Measurements from ENCODE around the gene TNFRSF19. TPM values are rescaled to one million over a fixed set of nuclear protein-coding genes. Genes with fewer than 3 reads are reported as not detected.
A peak's percentile ranks its signal among the peaks of the same experiment; 100 is the strongest.

The TNFRSF19 gene
- total and polyA plus RNA-seq, 2 of the 13 experiments (the other 11 are each of a cell fraction or from before 2014, with no cell fraction given): 75.3 to 77.7 TPM

DNA sequence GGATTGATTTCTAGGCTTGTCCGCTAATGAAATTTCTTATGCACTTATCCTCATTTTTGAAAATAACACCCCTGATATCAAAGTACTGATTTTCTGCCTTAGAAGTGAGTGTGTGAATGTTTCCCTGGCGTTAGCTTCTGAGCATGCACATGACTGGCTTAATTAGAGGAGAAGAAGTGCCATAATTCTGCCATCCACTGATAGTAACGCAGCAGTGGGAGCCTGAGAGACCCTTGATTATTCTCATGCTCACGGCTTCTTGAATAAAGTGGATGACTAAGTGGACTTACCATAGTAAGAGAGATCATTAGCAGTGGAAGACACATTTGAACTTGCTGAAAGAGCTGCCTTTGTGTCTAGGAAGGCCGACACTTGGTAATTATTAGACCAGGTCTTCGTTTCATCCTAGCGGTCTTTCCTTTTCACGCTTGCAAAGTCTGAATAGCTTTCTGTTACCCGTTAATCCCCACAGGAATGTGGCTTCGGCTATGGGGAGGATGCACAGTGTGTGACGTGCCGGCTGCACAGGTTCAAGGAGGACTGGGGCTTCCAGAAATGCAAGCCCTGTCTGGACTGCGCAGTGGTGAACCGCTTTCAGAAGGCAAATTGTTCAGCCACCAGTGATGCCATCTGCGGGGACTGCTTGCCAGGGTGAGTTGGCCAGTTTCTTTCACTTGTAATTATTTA, 45.3 kb downstream of the TNFRSF19 start (continued):
- TF ChIP-seq ZNF17 (CRISPR knock-in tag; IDR thresholded peaks at IDR 0.05) (no peak), ZNF850 (CRISPR knock-in tag; conservative IDR thresholded peaks at IDR 0.05) (no peak), TCF12 (IDR thresholded peaks at IDR 0.05) (no peak), TCF12 (CRISPR knock-in tag; IDR thresholded peaks at IDR 0.05) (no peak), ZBTB39 (CRISPR knock-in tag; IDR thresholded peaks at IDR 0.05) (no peak), ZNF12 (CRISPR knock-in tag; IDR thresholded peaks at IDR 0.05) (no peak), MAZ (IDR thresholded peaks at IDR 0.05; ENCODE audit: borderline replicate concordance, low read depth, low read length) (no peak), MAZ (CRISPR knock-in tag; IDR thresholded peaks at IDR 0.05; ENCODE audit: low read depth) (no peak), FOXA3 (CRISPR knock-in tag; IDR thresholded peaks at IDR 0.05) (peak; percentile 82), REXO4 (CRISPR knock-in tag; IDR thresholded peaks at IDR 0.05; ENCODE audit: borderline replicate concordance) (no peak), ADNP (CRISPR knock-in tag; IDR thresholded peaks at IDR 0.05) (no peak), ZNF572 (CRISPR knock-in tag; IDR thresholded peaks at IDR 0.05) (no peak), HOMEZ (CRISPR knock-in tag; IDR thresholded peaks at IDR 0.05; ENCODE audit: low read depth) (peak; percentile 61; the same call in 1 of the 2 replicates), THYN1 (CRISPR knock-in tag; IDR thresholded peaks at IDR 0.05; ENCODE audit: borderline replicate concordance, low read depth) (no peak), ZBTB38 (CRISPR knock-in tag; IDR thresholded peaks at IDR 0.05) (peak; percentile 72; the same call in 1 of the 2 replicates), ZNF282 (IDR thresholded peaks at IDR 0.05; ENCODE audit: partially characterized antibody) (no peak), ZNF484 (CRISPR knock-in tag; IDR thresholded peaks at IDR 0.05; ENCODE audit: borderline replicate concordance, low read depth) (no peak), PITX1 (CRISPR knock-in tag; IDR thresholded peaks at IDR 0.05) (peak; percentile 100), NPAS2 (CRISPR knock-in tag; IDR thresholded peaks at IDR 0.05; ENCODE audit: borderline replicate concordance) (no peak)
- TF ChIP-seq, protein P1, sequence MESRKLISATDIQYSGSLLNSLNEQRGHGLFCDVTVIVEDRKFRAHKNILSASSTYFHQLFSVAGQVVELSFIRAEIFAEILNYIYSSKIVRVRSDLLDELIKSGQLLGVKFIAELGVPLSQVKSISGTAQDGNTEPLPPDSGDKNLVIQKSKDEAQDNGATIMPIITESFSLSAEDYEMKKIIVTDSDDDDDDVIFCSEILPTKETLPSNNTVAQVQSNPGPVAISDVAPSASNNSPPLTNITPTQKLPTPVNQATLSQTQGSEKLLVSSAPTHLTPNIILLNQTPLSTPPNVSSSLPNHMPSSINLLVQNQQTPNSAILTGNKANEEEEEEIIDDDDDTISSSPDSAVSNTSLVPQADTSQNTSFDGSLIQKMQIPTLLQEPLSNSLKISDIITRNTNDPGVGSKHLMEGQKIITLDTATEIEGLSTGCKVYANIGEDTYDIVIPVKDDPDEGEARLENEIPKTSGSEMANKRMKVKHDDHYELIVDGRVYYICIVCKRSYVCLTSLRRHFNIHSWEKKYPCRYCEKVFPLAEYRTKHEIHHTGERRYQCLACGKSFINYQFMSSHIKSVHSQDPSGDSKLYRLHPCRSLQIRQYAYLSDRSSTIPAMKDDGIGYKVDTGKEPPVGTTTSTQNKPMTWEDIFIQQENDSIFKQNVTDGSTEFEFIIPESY (CRISPR knock-in tag; IDR thresholded peaks at IDR 0.05): no peak
